ENCODE measurements around the gene SAP30.
A peak's percentile ranks its signal among the peaks of the same experiment; 100 is the strongest.

SAP30 gene

GRCh38 chr4:173370477-173371291 lies at the start of gene SAP30:
SAP30 (plus strand) TSS chr4:173370954; CDS start chr4:173371183, 229 bp downstream.
- DNase-seq, result peak; percentile 97

- no peak for DNase-seq
These were observed 45.6 kb upstream of the SAP30 start for GRCh38 chr4:173325007-173325736.

- DNase-seq, result no peak
These were observed 42.4 kb upstream of the SAP30 start for GRCh38 chr4:173328236-173328901.

GRCh38 chr4:173330590-173330989 lies 40.2 kb upstream of the SAP30 start:
- DNase-seq, result no peak

GRCh38 chr4:173332021-173332487 lies 38.7 kb upstream of the SAP30 start:
- DNase-seq, result peak; percentile 47

GRCh38 chr4:173332963-173333657 lies 37.6 kb upstream of the SAP30 start:
- DNase-seq, result peak; percentile 26

- DNase-seq, result peak; percentile 41
These were observed 37.1 kb upstream of the SAP30 start for GRCh38 chr4:173333658-173334084.

GRCh38 chr4:173334085-173334890 lies 36.5 kb upstream of the SAP30 start, which contains the start of gene HMGB2:
HMGB2 (minus strand) TSS chr4:173334358; CDS start chr4:173333649, 709 bp downstream.
- peak; percentile 100 for DNase-seq

GRCh38 chr4:173334891-173335752 lies 35.6 kb upstream of the SAP30 start:
- peak; percentile 83 for DNase-seq

GRCh38 chr4:173337463-173337862 lies 33.3 kb upstream of the SAP30 start:
- DNase-seq, result no peak

- DNase-seq, result no peak
These were observed 26.8 kb upstream of the SAP30 start for GRCh38 chr4:173343832-173344397.

- DNase-seq, result no peak
These were observed 25.1 kb upstream of the SAP30 start for GRCh38 chr4:173345648-173346047.

- DNase-seq, result no peak
These were observed 24.7 kb upstream of the SAP30 start for GRCh38 chr4:173346074-173346473.

- DNase-seq, result no peak
These were observed 23.3 kb upstream of the SAP30 start for GRCh38 chr4:173347467-173347866.

- DNase-seq, result no peak
These were observed 12.8 kb upstream of the SAP30 start for GRCh38 chr4:173357939-173358338.

- DNase-seq, result no peak
These were observed 10.1 kb upstream of the SAP30 start for GRCh38 chr4:173360587-173361221.

GRCh38 chr4:173362666-173363065 lies 8.1 kb upstream of the SAP30 start:
- DNase-seq, result no peak

- DNase-seq, result peak; percentile 5
These were observed 5.3 kb upstream of the SAP30 start for GRCh38 chr4:173365359-173365996.

- peak; percentile 66 for DNase-seq
These were observed 3.5 kb upstream of the SAP30 start for GRCh38 chr4:173367285-173367684.
